ENCODE results near the gene SORBS2.
A peak's percentile ranks its signal among the peaks of the same experiment; 100 is the strongest.
"Not testable (repeated sequence)": the region's sequence is repeated elsewhere in the genome, so short reads cannot be mapped to it uniquely, and the experiment has no call there.

SORBS2 gene

GRCh38 chr4:185716577-185717376 is 95.2 kb downstream of the SORBS2 start:
- TF ChIP-seq CTCF (conservative IDR thresholded peaks at IDR 0.05; ENCODE audit: low read length) (no peak), EZH2phosphoT487 (IDR thresholded peaks at IDR 0.05; ENCODE audit: borderline replicate concordance) (no peak)
- no peaks in the 10 kb centered on the region for H3K9me2 ChIP-seq (replicated peaks; ENCODE audit: low read depth, low read length)
- H3K4me3 ChIP-seq (ENCODE audit: low read length, poor library complexity, severe bottlenecking), result no peak overlapping the region
- no peak overlapping the region for H2AFZ ChIP-seq (ENCODE audit: low read length)
- no peaks in the 10 kb centered on the region for H3K79me2 ChIP-seq (ENCODE audit: insufficient read depth, low read length)
- no peaks in the 10 kb centered on the region for H3K27me3 ChIP-seq (ENCODE audit: insufficient read depth, low read length, poor library complexity, severe bottlenecking)
- no peaks in the 10 kb centered on the region for H3F3A ChIP-seq (ENCODE audit: low read depth)
- peak overlapping the region; percentile 29 for H3K4me2 ChIP-seq (ENCODE audit: low read depth, low read length, poor library complexity, severe bottlenecking)
- H3K9ac ChIP-seq (ENCODE audit: low read depth, low read length, poor library complexity, severe bottlenecking), result no peak overlapping the region
- H3K36me3 ChIP-seq (ENCODE audit: insufficient read depth, low read length), result no peaks in the 10 kb centered on the region
- H3K9me3 ChIP-seq (ENCODE audit: insufficient read depth, low read depth, low read length), result no peaks in the 10 kb centered on the region
- peaks cover 2% of the 10 kb centered on the region for H3K4me1 ChIP-seq (ENCODE audit: insufficient read depth, low read length, poor library complexity, severe bottlenecking)
- no peaks in the 10 kb centered on the region for H4K20me1 ChIP-seq (ENCODE audit: insufficient read depth, low read length, poor library complexity, severe bottlenecking)

- TF ChIP-seq CTCF (conservative IDR thresholded peaks at IDR 0.05; ENCODE audit: low read length) (no peak), EZH2phosphoT487 (IDR thresholded peaks at IDR 0.05; ENCODE audit: borderline replicate concordance) (no peak)
- no peak overlapping the region for H3K4me2 ChIP-seq (ENCODE audit: low read depth, low read length, poor library complexity, severe bottlenecking)
Observed at GRCh38 chr4:185716141-185716551, 95.8 kb downstream of the SORBS2 start.

DNA sequence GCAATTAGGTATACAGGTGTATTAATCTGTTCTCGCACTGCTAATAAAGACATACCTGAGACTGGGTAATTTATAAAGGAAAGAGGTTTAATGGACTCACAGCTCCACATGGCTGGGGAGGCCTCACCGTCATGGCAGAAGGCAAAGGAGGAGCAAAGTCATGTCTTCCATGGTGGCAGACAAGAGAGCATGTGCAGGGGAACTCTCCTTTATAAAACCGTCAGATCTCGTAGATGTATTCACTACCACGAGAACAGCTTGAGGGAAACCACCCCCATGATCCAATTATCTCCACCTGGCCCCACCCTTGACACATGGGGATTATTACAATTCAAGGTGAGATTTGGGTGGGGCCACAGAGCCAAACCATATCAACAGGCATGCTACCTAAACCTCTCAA is 97.5 kb downstream of the SORBS2 start:
- not testable (repeated sequence) for H3K36me3 ChIP-seq (ENCODE audit: insufficient read depth, low read length); H3K9me2 ChIP-seq (replicated peaks; ENCODE audit: low read depth, low read length); H3K4me2 ChIP-seq (ENCODE audit: low read depth, low read length, poor library complexity, severe bottlenecking); H4K20me1 ChIP-seq (ENCODE audit: insufficient read depth, low read length, poor library complexity, severe bottlenecking); H2AFZ ChIP-seq (ENCODE audit: low read length); H3K27me3 ChIP-seq (ENCODE audit: insufficient read depth, low read length, poor library complexity, severe bottlenecking); H3K4me1 ChIP-seq (ENCODE audit: insufficient read depth, low read length, poor library complexity, severe bottlenecking); H3K4me3 ChIP-seq (ENCODE audit: low read length, poor library complexity, severe bottlenecking); H3K9me3 ChIP-seq (ENCODE audit: insufficient read depth, low read depth, low read length); H3K79me2 ChIP-seq (ENCODE audit: insufficient read depth, low read length); H3F3A ChIP-seq (ENCODE audit: low read depth); H3K9ac ChIP-seq (ENCODE audit: low read depth, low read length, poor library complexity, severe bottlenecking)

More at GRCh38 chr4:185716141-185716551, 95.8 kb downstream of the SORBS2 start:
- no peak overlapping the region for H3K4me3 ChIP-seq (ENCODE audit: low read length, poor library complexity, severe bottlenecking)
- H3F3A ChIP-seq (ENCODE audit: low read depth), result no peaks in the 10 kb centered on the region
- no peaks in the 10 kb centered on the region for H3K9me3 ChIP-seq (ENCODE audit: insufficient read depth, low read depth, low read length)
- H2AFZ ChIP-seq (ENCODE audit: low read length), result no peak overlapping the region
- H3K27me3 ChIP-seq (ENCODE audit: insufficient read depth, low read length, poor library complexity, severe bottlenecking), result no peaks in the 10 kb centered on the region
- H3K4me1 ChIP-seq (ENCODE audit: insufficient read depth, low read length, poor library complexity, severe bottlenecking), result peaks cover 2% of the 10 kb centered on the region
- H3K9ac ChIP-seq (ENCODE audit: low read depth, low read length, poor library complexity, severe bottlenecking), result no peak overlapping the region
- H3K79me2 ChIP-seq (ENCODE audit: insufficient read depth, low read length), result no peaks in the 10 kb centered on the region
- no peaks in the 10 kb centered on the region for H4K20me1 ChIP-seq (ENCODE audit: insufficient read depth, low read length, poor library complexity, severe bottlenecking)
- H3K36me3 ChIP-seq (ENCODE audit: insufficient read depth, low read length), result no peaks in the 10 kb centered on the region
- no peaks in the 10 kb centered on the region for H3K9me2 ChIP-seq (replicated peaks; ENCODE audit: low read depth, low read length)

- Histone ChIP-seq H3K4me3 (ENCODE audit: low read length, poor library complexity, severe bottlenecking) (no peak overlapping the region), H3K27me3 (ENCODE audit: insufficient read depth, low read length, poor library complexity, severe bottlenecking) (no peaks in the 10 kb centered on the region), H3K36me3 (ENCODE audit: insufficient read depth, low read length) (no peaks in the 10 kb centered on the region), H3K4me1 (ENCODE audit: insufficient read depth, low read length, poor library complexity, severe bottlenecking) (peaks cover 2% of the 10 kb centered on the region), H3K79me2 (ENCODE audit: insufficient read depth, low read length) (no peaks in the 10 kb centered on the region), H3F3A (ENCODE audit: low read depth) (no peaks in the 10 kb centered on the region), H3K4me2 (ENCODE audit: low read depth, low read length, poor library complexity, severe bottlenecking) (no peak overlapping the region), H3K9me2 (replicated peaks; ENCODE audit: low read depth, low read length) (no peaks in the 10 kb centered on the region), H2AFZ (ENCODE audit: low read length) (no peak overlapping the region), H3K9me3 (ENCODE audit: insufficient read depth, low read depth, low read length) (no peaks in the 10 kb centered on the region), H4K20me1 (ENCODE audit: insufficient read depth, low read length, poor library complexity, severe bottlenecking) (no peaks in the 10 kb centered on the region), H3K9ac (ENCODE audit: low read depth, low read length, poor library complexity, severe bottlenecking) (no peak overlapping the region)
- no peak for TF ChIP-seq CTCF (conservative IDR thresholded peaks at IDR 0.05; ENCODE audit: low read length)
- TF ChIP-seq EZH2phosphoT487 (IDR thresholded peaks at IDR 0.05; ENCODE audit: borderline replicate concordance), result no peak
Observed at GRCh38 chr4:185713731-185714130, 98.3 kb downstream of the SORBS2 start.

Data from Loucy (cell line).